Transverse colon (tissue), 4 donors: ENCODE results near the gene STOML2. TPM values are rescaled to one million over a fixed set of nuclear protein-coding genes. Genes with fewer than 3 reads are reported as not detected.

Experiments
- DNase-seq: peaks from one replicate; pipeline ENCODE4 v3.0.0-alpha.2; 2019
- H3K27ac ChIP-seq, 4 donors: fragments of 200-600 bp; sonication (generic); 2 replicates each; pipeline ENCODE4 v1.5.1; 2016 to 2018; ENCODE audit warnings: inconsistent platforms in 4 of 4
- H3K27me3 ChIP-seq: fragments of 200-600 bp; sonication (generic); 2 replicates; pipeline ENCODE4 v1.5.1; 2017; ENCODE audit warnings: inconsistent platforms
- H3K36me3 ChIP-seq, 4 donors: fragments of 200-600 bp; sonication (generic); 2 replicates each; pipeline ENCODE4 v1.5.1; 2017 to 2019; ENCODE audit warnings: inconsistent platforms in 4 of 4
- H3K4me1 ChIP-seq, 4 donors: fragments of 200-600 bp; sonication (generic); 2 replicates each; pipeline ENCODE4 v1.5.1; 2017 to 2020; ENCODE audit warnings: inconsistent platforms in 4 of 4
- H3K4me3 ChIP-seq, 4 donors: fragments of 200-600 bp; sonication (generic); 1 replicate in 1 of 4; 2 replicates in 3 of 4; pipeline versions ENCODE4 v1.5.1 to v1.6.1; 2017 to 2019; ENCODE audit warnings: inconsistent platforms in 4 of 4
- H3K9me3 ChIP-seq, 2 donors: fragments of 200-600 bp; sonication (generic); 2 replicates each; pipeline ENCODE4 v1.5.1; 2017 to 2019; ENCODE audit warnings: inconsistent platforms in 2 of 2
- EP300 ChIP-seq: sonication (generic); formaldehyde crosslinking; IDR thresholded peaks from one replicate; pipeline ENCODE4 v1.6.1; 2017; ENCODE audit warnings: antibody characterized with exemption, low read depth
- POLR2A ChIP-seq: fragments of 450-650 bp; IDR thresholded peaks from one replicate; pipeline ENCODE4 v1.6.1; 2016; ENCODE audit warnings: antibody characterized with exemption, mild to moderate bottlenecking, moderate library complexity
- POLR2AphosphoS5 ChIP-seq, 3 donors: sonication (generic); formaldehyde crosslinking; IDR thresholded peaks; one replicate each; pipeline ENCODE4 v1.6.1; 2016; ENCODE audit warnings: antibody characterized with exemption in 3 of 3
- WGBS, 2 donors: methylation state at CpG; one replicate each; pipeline ENCODE4 v1.1.5; 2018; ENCODE audit warnings: low coverage in 1 of 2; 5-methylcytosine and 5-hydroxymethylcytosine counted together
- in situ Hi-C, 4 donors: fragments of 200-750 bp; cut with MboI; loops; one replicate each; pipeline versions ENCODE4 v1.15.0 to v1.15.1; 2017; ENCODE audit warnings: low sequenced_read_pairs in 3 of 4, low pct_ligation_motif_present in 1 of 4, low pct_unique_long_range_greater_than_20kb in 1 of 4
- intact Hi-C: fragments of 100-400 bp; cut with DNase I; formaldehyde crosslinking; loops from one replicate; pipeline ENCODE4 v1.15.1; 2023; ENCODE audit warnings: low total_unique reads
- total RNA-seq, 4 donors: library from RNA; depleted of rRNA; stranded (reverse); fragments of >200 nt; gene quantifications; one replicate each; pipeline ENCODE4 v1.1.0, GENCODE V29; 2016
- TF ChIP-seq, protein P1 (sequence below), 5 experiments: fragments of 200-600 bp in 3 of 5; fragments of 450-650 bp in 2 of 5; sonication (generic) in 3 of 5; IDR thresholded peaks; 1 replicate in 2 of 5; 2 replicates in 3 of 5; pipeline ENCODE4 v1.5.1; 2016 to 2017; ENCODE audit warnings: antibody characterized with exemption in 5 of 5, inconsistent platforms in 3 of 5, mild to moderate bottlenecking in 2 of 5, moderate library complexity in 1 of 5

The STOML2 gene
- total RNA-seq, 4 donors from 2014 or later, result 36.7 to 99.1 (median 70.9) TPM

DNA sequence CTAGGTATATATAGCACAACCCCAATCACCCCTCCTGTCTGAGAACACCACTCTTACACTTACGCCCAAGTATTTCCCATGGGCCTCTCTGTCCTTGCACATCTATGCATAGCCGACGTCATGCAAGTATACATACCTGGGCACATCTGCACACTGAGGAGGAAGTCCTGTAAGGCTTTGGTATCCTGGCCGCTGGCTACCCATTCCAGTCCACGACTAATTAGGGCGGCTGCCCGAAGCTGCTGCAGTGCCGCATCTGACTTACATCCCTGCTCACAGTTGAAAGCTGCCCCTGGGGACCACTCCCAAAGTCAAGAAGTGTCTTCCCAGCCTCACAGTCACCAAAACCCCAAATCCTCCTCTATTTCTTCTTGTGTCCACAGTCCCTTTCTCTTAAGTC, 28.1 kb downstream of the STOML2 start:
- Histone ChIP-seq H3K9me3 (no peaks in the 10 kb centered on the region), H3K4me1 (peaks cover 16 to 33% (median 26%) of the 10 kb centered on the region in 4 donors), H3K4me3 (no peak overlapping the region), H3K27ac (no peak overlapping the region), H3K36me3 (no peaks in the 10 kb centered on the region), H3K27me3 (no peaks in the 10 kb centered on the region)
- WGBS, 2 donors, result 90 to 96% methylated on average over 4 to 8 of the region's 8 CpGs
- in situ Hi-C loops, result no loop called here
- TF ChIP-seq POLR2A, result no peak
- no peak for TF ChIP-seq EP300
- no peak for TF ChIP-seq POLR2AphosphoS5 (IDR thresholded peaks at IDR 0.05)
- TF ChIP-seq, protein P1, sequence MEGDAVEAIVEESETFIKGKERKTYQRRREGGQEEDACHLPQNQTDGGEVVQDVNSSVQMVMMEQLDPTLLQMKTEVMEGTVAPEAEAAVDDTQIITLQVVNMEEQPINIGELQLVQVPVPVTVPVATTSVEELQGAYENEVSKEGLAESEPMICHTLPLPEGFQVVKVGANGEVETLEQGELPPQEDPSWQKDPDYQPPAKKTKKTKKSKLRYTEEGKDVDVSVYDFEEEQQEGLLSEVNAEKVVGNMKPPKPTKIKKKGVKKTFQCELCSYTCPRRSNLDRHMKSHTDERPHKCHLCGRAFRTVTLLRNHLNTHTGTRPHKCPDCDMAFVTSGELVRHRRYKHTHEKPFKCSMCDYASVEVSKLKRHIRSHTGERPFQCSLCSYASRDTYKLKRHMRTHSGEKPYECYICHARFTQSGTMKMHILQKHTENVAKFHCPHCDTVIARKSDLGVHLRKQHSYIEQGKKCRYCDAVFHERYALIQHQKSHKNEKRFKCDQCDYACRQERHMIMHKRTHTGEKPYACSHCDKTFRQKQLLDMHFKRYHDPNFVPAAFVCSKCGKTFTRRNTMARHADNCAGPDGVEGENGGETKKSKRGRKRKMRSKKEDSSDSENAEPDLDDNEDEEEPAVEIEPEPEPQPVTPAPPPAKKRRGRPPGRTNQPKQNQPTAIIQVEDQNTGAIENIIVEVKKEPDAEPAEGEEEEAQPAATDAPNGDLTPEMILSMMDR (IDR thresholded peaks at IDR 0.05), result no peak
- DNase-seq, result no peak
- intact Hi-C loops, result no loop called here

DNA sequence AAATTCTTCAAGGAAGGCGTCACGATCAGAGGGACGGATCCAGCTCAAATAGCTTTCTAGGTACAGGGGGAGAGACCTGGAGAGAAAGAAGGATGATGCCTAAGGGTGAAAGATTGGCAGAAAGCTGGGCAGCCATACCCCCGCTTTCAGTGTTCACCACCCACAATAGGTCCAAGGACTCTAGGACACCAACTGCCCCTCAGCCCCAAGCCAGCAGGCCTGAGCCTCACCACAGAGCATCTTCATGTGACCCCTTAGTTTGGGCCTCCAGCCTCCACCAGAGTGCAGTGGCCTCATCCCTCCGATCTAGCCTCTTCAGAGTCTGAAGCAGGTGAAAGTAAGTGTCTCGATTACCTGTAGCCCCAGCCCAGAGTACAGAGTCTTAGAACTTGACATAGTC, 28.8 kb downstream of the STOML2 start:
- Histone ChIP-seq H3K27me3 (no peaks in the 10 kb centered on the region), H3K4me3 (no peak overlapping the region), H3K4me1 (peaks cover 19 to 37% (median 28%) of the 10 kb centered on the region in 4 donors), H3K27ac (no peak overlapping the region), H3K36me3 (no peaks in the 10 kb centered on the region), H3K9me3 (no peaks in the 10 kb centered on the region)
- intact Hi-C loops (no loop called here), in situ Hi-C loops (no loop called here)
- DNase-seq, result no peak
- TF ChIP-seq, protein P1 (IDR thresholded peaks at IDR 0.05), result no peak
- TF ChIP-seq POLR2AphosphoS5 (IDR thresholded peaks at IDR 0.05), result no peak
- no peak for TF ChIP-seq EP300
- no peak for TF ChIP-seq POLR2A
- 97 to 100% methylated on average over 2 to 6 of the region's 6 CpGs for WGBS, 2 donors

DNA sequence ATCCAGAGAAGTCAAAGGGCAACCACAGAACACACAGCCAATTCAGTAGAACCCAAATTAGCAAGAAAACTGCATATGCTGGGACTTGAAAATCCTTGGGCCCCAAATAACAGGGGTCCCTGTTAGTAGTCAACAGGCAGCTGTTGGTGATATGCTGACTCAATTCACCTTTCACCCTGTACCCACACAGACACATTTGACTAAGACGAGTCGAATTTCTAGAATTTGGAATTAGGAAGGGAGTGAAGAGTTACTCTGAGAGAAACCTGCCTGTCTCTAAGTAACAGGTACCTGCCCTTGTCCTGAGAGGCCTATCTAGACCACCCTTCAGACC, 29.7 kb downstream of the STOML2 start:
- Histone ChIP-seq H3K9me3 (no peaks in the 10 kb centered on the region), H3K27ac (peak overlapping the region; percentile 100), H3K36me3 (no peaks in the 10 kb centered on the region), H3K4me3 (peak overlapping the region in 1 of 4 donors; percentile 96), H3K4me1 (peaks cover 15 to 37% (median 25%) of the 10 kb centered on the region in 4 donors), H3K27me3 (no peaks in the 10 kb centered on the region)
- WGBS, 2 donors, result 89% methylated on average over 2 of the region's 2 CpGs; no CpG with 5 or more reads in 1 of the 2 donors
- DNase-seq, result no peak
- in situ Hi-C loops, result no loop called here
- intact Hi-C loops, result no loop called here
- TF ChIP-seq, protein P1 (IDR thresholded peaks at IDR 0.05), result no peak
- TF ChIP-seq POLR2AphosphoS5 (IDR thresholded peaks at IDR 0.05), result no peak
- no peak for TF ChIP-seq POLR2A
- TF ChIP-seq EP300, result no peak

DNA sequence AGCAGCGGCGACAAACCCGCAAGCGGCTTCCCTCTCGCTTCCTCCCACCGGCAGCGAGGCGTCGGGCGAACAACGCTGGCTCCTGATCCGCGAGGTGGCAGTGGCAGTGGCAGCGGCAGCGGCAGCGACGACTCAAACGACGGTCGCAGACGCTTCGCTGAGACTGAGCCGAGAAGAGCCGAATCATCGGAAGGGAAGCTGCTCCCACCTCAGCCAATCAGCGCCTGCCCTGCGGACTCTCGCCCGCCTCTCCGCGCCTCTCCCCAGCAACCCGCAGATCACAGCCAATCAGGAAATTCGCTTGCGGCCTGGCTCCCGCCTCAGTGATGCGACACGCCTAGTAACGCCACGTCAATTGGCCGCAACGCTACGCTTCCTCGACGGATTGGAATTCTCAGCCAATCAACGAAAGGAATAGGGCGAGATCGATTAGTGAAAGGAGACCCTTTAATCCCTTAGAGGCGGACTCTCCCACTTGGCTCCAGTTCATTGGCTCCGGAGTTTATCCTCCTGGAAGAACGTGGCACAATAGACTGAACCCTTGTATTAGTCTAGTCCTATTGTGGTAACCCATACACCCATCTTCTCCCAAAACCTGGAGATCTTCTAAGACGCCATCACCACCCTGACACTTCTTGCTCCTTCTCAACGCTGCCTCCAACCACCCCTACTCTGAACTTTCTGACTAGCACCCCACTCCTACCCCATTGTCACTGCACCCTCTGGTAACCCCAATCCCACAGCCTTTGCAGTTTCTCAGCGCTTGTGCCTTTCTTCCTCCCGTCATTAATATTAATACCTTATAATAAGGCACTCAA, 30.3 kb downstream of the STOML2 start, which contains the start of gene VCP:
Gene VCP (minus strand): TSS at position 165 of the 818 bp plus-strand sequence. CDS start 272 bp downstream, outside the sequence.
- in situ Hi-C loops, result no loop called here
- no peaks in the 10 kb centered on the region for H3K27me3 ChIP-seq

More for the DNA sequence above, 30.3 kb downstream of the STOML2 start, which contains the start of gene VCP:
- 11% methylated on average over 16 to 25 of the region's 54 CpGs for WGBS, 2 donors
- peaks cover 0 to 5% (median 0%) of the 10 kb centered on the region in 4 donors for H3K36me3 ChIP-seq
- intact Hi-C loops, result no loop called here
- no peaks in the 10 kb centered on the region for H3K9me3 ChIP-seq
- TF ChIP-seq POLR2AphosphoS5 (IDR thresholded peaks at IDR 0.05) (peak; percentile 95 to 97 (median 96)), POLR2A (peak; percentile 94)
- TF ChIP-seq, protein P1 (IDR thresholded peaks at IDR 0.05), result no peak
- peaks cover 15 to 38% (median 26%) of the 10 kb centered on the region in 4 donors for H3K4me1 ChIP-seq
- peak within 1 kb of the TSS; percentile 83 to 99 (median 94) for H3K4me3 ChIP-seq
- DNase-seq, result peak; percentile 98
- peak within 1 kb of the TSS; percentile 100 for H3K27ac ChIP-seq
